ENCODE results near the gene ST8SIA5. TPM values are rescaled to one million over a fixed set of nuclear protein-coding genes. Genes with fewer than 3 reads are reported as not detected.

Gene ST8SIA5
- total RNA-seq, 2 donors from 2014 or later, result 0.14 TPM; not detected in 1

GRCh38 chr18:46721331-46721730 is 35.5 kb downstream of the ST8SIA5 start:
- DNase-seq (ENCODE audit: low spot score) (no peak), ATAC-seq (ENCODE audit: insufficient number of reproducible peaks, low FRiP score, low read depth) (no peak)
- H3K4me3 ChIP-seq, result no peak overlapping the region

DNA sequence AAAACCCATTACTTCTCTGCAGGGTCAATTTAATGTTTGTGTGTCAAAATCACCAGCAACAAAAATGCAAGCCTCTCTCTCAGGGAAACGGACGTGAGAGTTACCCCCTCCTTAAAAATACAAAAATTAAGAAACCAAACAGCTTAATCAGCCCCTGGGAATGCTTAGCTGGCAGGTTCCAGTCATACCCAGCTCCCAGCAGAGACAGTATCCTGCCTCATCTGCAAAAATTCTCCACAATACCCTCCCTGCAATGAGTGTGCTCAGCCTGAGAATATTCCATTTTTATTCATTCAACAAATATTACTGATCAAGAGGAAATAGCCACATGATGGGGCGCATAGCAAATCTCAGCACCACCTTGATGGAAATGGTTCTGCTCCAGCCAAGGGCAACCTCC is 36.3 kb downstream of the ST8SIA5 start:
- DNase-seq (ENCODE audit: low spot score), result no peak
- Histone ChIP-seq H3K27me3 (replicated peaks; ENCODE audit: insufficient read depth) (no peaks in the 10 kb centered on the region), H3K4me3 (no peak overlapping the region), H3K9me3 (no peaks in the 10 kb centered on the region), H3K36me3 (no peaks in the 10 kb centered on the region), H3K27ac (no peak overlapping the region), H3K4me1 (ENCODE audit: control insufficient read depth in 1 of 2, low read depth in 2 of 2) (peaks cover 0 to 11% of the 10 kb centered on the region in 2 donors)
- TF ChIP-seq, protein P1, sequence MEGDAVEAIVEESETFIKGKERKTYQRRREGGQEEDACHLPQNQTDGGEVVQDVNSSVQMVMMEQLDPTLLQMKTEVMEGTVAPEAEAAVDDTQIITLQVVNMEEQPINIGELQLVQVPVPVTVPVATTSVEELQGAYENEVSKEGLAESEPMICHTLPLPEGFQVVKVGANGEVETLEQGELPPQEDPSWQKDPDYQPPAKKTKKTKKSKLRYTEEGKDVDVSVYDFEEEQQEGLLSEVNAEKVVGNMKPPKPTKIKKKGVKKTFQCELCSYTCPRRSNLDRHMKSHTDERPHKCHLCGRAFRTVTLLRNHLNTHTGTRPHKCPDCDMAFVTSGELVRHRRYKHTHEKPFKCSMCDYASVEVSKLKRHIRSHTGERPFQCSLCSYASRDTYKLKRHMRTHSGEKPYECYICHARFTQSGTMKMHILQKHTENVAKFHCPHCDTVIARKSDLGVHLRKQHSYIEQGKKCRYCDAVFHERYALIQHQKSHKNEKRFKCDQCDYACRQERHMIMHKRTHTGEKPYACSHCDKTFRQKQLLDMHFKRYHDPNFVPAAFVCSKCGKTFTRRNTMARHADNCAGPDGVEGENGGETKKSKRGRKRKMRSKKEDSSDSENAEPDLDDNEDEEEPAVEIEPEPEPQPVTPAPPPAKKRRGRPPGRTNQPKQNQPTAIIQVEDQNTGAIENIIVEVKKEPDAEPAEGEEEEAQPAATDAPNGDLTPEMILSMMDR (IDR thresholded peaks at IDR 0.05), result no peak
- no peak for ATAC-seq (ENCODE audit: insufficient number of reproducible peaks, low FRiP score, low read depth)

More at GRCh38 chr18:46721331-46721730, 35.5 kb downstream of the ST8SIA5 start:
- Histone ChIP-seq H3K4me1 (ENCODE audit: control insufficient read depth in 1 of 2, low read depth in 2 of 2) (peaks cover 0 to 11% of the 10 kb centered on the region in 2 donors), H3K27ac (no peak overlapping the region), H3K36me3 (no peaks in the 10 kb centered on the region), H3K27me3 (replicated peaks; ENCODE audit: insufficient read depth) (no peaks in the 10 kb centered on the region), H3K9me3 (no peaks in the 10 kb centered on the region)
- TF ChIP-seq, protein P1 (IDR thresholded peaks at IDR 0.05), result no peak

DNA sequence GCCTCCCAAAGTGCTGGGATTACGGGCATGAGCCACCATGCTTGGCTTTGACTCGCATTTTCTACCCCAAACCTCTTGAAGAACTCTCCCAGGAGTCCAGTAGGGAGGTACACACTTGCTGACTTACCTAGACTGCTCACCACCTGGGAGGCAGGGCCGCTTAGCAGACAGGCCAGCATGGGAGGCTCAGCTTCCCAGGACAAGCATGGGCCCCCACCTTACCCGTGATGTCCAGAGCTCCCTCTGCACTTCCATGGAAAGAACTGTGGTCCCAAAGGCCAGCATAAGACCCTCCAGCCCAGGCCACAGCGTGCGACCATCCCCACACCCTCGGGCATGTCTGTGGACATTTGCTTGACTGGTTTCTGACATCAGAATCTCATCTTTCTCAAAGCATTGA is 36.8 kb downstream of the ST8SIA5 start:
- no peak for ATAC-seq (ENCODE audit: insufficient number of reproducible peaks, low FRiP score, low read depth)
- peaks cover 0 to 11% of the 10 kb centered on the region in 2 donors for H3K4me1 ChIP-seq (ENCODE audit: control insufficient read depth in 1 of 2, low read depth in 2 of 2)
- DNase-seq (ENCODE audit: low spot score), result no peak

DNA sequence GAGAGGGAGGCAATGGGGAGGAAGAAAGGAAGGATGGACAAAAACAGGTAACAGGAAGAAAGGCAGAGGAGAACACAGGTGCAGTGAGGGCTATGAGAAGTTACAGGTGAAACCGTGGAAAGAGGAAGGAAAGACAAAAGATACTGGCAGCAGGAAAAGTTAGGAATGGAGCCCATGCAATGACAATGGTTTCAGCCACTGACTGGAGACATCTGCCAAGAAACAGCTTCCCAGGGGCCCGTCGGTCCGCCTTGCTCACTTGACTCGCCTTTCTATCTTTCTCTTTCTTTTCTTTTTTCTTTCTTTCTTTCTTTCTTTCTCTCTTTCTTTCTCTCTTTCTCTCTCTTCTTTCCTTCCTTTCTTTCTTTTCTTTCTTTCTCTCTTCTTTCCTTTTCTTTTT is 37.5 kb downstream of the ST8SIA5 start:
- TF ChIP-seq, protein P1 (IDR thresholded peaks at IDR 0.05), result no peak
- peaks cover 0 to 11% of the 10 kb centered on the region in 2 donors for H3K4me1 ChIP-seq (ENCODE audit: control insufficient read depth in 1 of 2, low read depth in 2 of 2)
- H3K27ac ChIP-seq, result no peak overlapping the region

More for the DNA sequence above, 36.8 kb downstream of the ST8SIA5 start:
- Histone ChIP-seq H3K9me3 (no peaks in the 10 kb centered on the region), H3K36me3 (no peaks in the 10 kb centered on the region), H3K27me3 (replicated peaks; ENCODE audit: insufficient read depth) (no peaks in the 10 kb centered on the region), H3K27ac (no peak overlapping the region), H3K4me3 (no peak overlapping the region)
- TF ChIP-seq, protein P1 (IDR thresholded peaks at IDR 0.05), result no peak

DNA sequence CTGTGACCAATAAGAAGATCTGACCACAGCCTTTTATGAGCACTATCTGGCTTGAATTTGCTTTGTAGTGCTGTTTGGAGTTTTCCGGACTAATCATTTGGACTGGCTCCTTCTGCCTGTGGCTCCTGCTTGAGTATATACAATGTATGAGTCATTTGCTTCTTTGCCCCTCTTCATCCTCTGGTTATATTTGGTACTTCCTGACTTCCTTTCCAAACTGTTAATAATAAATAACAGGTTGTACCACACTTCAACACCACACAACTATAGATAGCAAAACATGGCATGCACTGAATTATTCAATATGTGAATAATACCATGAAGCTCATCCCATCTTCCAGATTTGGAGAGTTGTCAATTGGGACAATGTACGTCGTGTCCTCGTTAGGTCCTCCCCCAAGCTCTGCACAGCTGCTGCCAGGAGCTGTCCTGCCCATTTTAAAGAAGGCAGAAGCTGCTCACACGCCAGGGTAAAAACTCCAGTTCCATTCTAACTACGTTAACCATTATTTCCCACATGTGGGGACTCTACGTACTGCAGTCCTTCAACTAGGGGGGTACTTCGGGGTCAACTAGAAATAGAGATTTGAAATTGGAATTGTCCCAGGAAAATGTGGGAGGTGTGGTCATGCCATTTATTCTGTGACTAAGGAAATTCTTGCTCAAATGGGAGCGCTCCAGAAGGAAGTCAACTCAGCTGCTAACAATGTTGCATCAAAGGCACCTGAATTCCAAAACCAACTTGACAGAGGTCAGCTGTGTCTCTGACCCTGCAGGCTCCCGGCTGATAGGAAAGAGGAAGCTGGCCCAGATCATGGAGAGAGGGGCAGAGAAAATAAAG is 38.1 kb downstream of the ST8SIA5 start:
- no peak for ATAC-seq (ENCODE audit: insufficient number of reproducible peaks, low FRiP score, low read depth)

More for the DNA sequence above, 37.5 kb downstream of the ST8SIA5 start:
- DNase-seq (ENCODE audit: low spot score) (no peak), ATAC-seq (ENCODE audit: insufficient number of reproducible peaks, low FRiP score, low read depth) (no peak)
- H3K36me3 ChIP-seq, result no peaks in the 10 kb centered on the region
- no peaks in the 10 kb centered on the region for H3K9me3 ChIP-seq
- H3K4me3 ChIP-seq, result no peak overlapping the region
- no peaks in the 10 kb centered on the region for H3K27me3 ChIP-seq (replicated peaks; ENCODE audit: insufficient read depth)

More for the DNA sequence above, 38.1 kb downstream of the ST8SIA5 start:
- H3K9me3 ChIP-seq, result no peaks in the 10 kb centered on the region
- no peaks in the 10 kb centered on the region for H3K36me3 ChIP-seq
- H3K27me3 ChIP-seq (replicated peaks; ENCODE audit: insufficient read depth), result no peaks in the 10 kb centered on the region
- no peak overlapping the region for H3K27ac ChIP-seq
- H3K4me3 ChIP-seq, result no peak overlapping the region
- TF ChIP-seq, protein P1 (IDR thresholded peaks at IDR 0.05), result no peak
- no peak for DNase-seq (ENCODE audit: low spot score)
- peaks cover 0 to 11% of the 10 kb centered on the region in 2 donors for H3K4me1 ChIP-seq (ENCODE audit: control insufficient read depth in 1 of 2, low read depth in 2 of 2)
